GM12878 (cell line): ENCODE measurements around the gene NKIRAS1. TPM values are rescaled to one million over a fixed set of nuclear protein-coding genes. Genes with fewer than 3 reads are reported as not detected.

ENCODE experiments used
- ATAC-seq: fragments of 200-7000 bp; cut with Tn5 transposase; 3 replicates; pipeline ENCODE4 v1.9.1; 2020; ENCODE audit warnings: mild to moderate bottlenecking, moderate library complexity
- BruUV-seq: library from RNA; stranded (reverse); fragments of 400-500 nt; replicated peaks from 2 replicates; lab custom pipeline; 2021; lab: Mats Ljungman, UMichigan
- CTCF ChIA-PET: fragments of 300-600 bp; sonication (Branson Sonifier 250); formaldehyde crosslinking; extraction: SDS; loops from one replicate; lab custom pipeline; 2021; ENCODE audit warnings: inconsistent platforms; lab: Yijun Ruan, JAX
- POLR2A ChIA-PET: fragments of 350-600 bp; formaldehyde crosslinking; extraction: SDS; loops from one replicate; lab custom pipeline; 2021; ENCODE audit warnings: inconsistent platforms; lab: Charles Lee
- RAD21 ChIA-PET: fragments of 300-600 bp; sonication (Branson Sonifier 250); formaldehyde crosslinking; loops from one replicate; lab custom pipeline; 2023; ENCODE audit warnings: antibody characterized with exemption; ENCODE audit not compliant: unreplicated experiment; lab: Charles Lee
- SMC1A ChIA-PET: fragments of 300-600 bp; sonication (Branson Sonifier 250); formaldehyde crosslinking; loops from one replicate; lab custom pipeline; 2023; ENCODE audit not compliant: unreplicated experiment, uncharacterized antibody; lab: Charles Lee
- DNase-seq: peaks from one replicate; pipeline ENCODE4 v3.0.0-alpha.2; 2011; ENCODE audit warnings: low read depth, low spot score
- FAIRE-seq: peaks from 3 replicates; lab custom pipeline; 2011; peaks lifted over from hg19 to GRCh38; lab: Jason Lieb, UNC
- H2AFZ ChIP-seq: 2 replicates; pipeline ENCODE4 v1.6.0; 2011; ENCODE audit warnings: low read depth, low read length, control low read depth; ENCODE audit not compliant: control insufficient read depth
- H3K27ac ChIP-seq: 2 replicates; pipeline ENCODE4 v1.5.1; 2011; ENCODE audit warnings: control low read depth; ENCODE audit not compliant: control insufficient read depth, insufficient read depth
- H3K27me3 ChIP-seq, 2 experiments: replicated peaks in 1 of 2; 2 replicates each; pipeline versions ENCODE4 v1.6.0 to v1.6.1; 2011; ENCODE audit warnings: low read length in 1 of 2; ENCODE audit not compliant: control insufficient read depth in 2 of 2, insufficient read depth in 2 of 2
- H3K36me3 ChIP-seq, 2 experiments: 2 replicates each; pipeline ENCODE4 v1.5.1; 2011; ENCODE audit warnings: low read length in 1 of 2; ENCODE audit not compliant: control insufficient read depth in 2 of 2, insufficient read depth in 2 of 2
- H3K4me1 ChIP-seq: 2 replicates; pipeline ENCODE4 v1.6.1; 2011; ENCODE audit warnings: mild to moderate bottlenecking, low read length, moderate library complexity, mixed read lengths; ENCODE audit not compliant: control insufficient read depth, insufficient read depth
- H3K4me2 ChIP-seq: 2 replicates; pipeline ENCODE4 v1.6.0; 2011; ENCODE audit warnings: control low read depth; ENCODE audit not compliant: control insufficient read depth, insufficient read depth
- H3K4me3 ChIP-seq: fragments of 200-600 bp; sonication (generic); 2 replicates; pipeline ENCODE4 v1.5.1; 2016
- H3K79me2 ChIP-seq: 2 replicates; pipeline ENCODE4 v1.6.0; 2011; ENCODE audit warnings: low read length; ENCODE audit not compliant: control insufficient read depth, insufficient read depth
- H3K9ac ChIP-seq: 2 replicates; pipeline ENCODE4 v1.8.0; 2011; ENCODE audit warnings: low read length, control low read depth, mixed read lengths; ENCODE audit not compliant: control insufficient read depth, insufficient read depth
- H3K9me3 ChIP-seq: replicated peaks from 3 replicates; pipeline ENCODE4 v1.5.1; 2011; ENCODE audit warnings: mild to moderate bottlenecking, low read length; ENCODE audit not compliant: control insufficient read depth, insufficient read depth
- H4K20me1 ChIP-seq: 2 replicates; pipeline ENCODE4 v1.6.0; 2011; ENCODE audit not compliant: control insufficient read depth, insufficient read depth
- BACH1 ChIP-seq: fragments of 450-650 bp; IDR thresholded peaks from 2 replicates; pipeline ENCODE4 v1.6.1; 2017; ENCODE audit warnings: mild to moderate bottlenecking, borderline replicate concordance
- BCLAF1 ChIP-seq: fragments of 450-650 bp; IDR thresholded peaks from 2 replicates; pipeline ENCODE4 v1.6.1; 2017; ENCODE audit warnings: antibody characterized with exemption, mild to moderate bottlenecking, moderate library complexity
- IKZF2 ChIP-seq, 2 experiments: fragments of 450-650 bp; IDR thresholded peaks; 2 replicates each; pipeline ENCODE4 v1.6.1; 2017; ENCODE audit warnings: mild to moderate bottlenecking in 2 of 2, moderate library complexity in 2 of 2
- LARP7 ChIP-seq: fragments of 450-650 bp; IDR thresholded peaks from 2 replicates; pipeline ENCODE4 v1.6.1; 2017; ENCODE audit warnings: mild to moderate bottlenecking
- MEF2A ChIP-seq: IDR thresholded peaks from 2 replicates; pipeline ENCODE4 v1.6.1; 2011; ENCODE audit warnings: low read depth, mild to moderate bottlenecking, low read length, moderate library complexity; ENCODE audit not compliant: insufficient read depth
- NRF1 ChIP-seq: conservative IDR thresholded peaks from 2 replicates; pipeline ENCODE4 v1.6.1; 2011; ENCODE audit warnings: mild to moderate bottlenecking, low read depth, low read length, improper control_type of control experiment
- RCOR1 ChIP-seq: conservative IDR thresholded peaks from 2 replicates; pipeline ENCODE4 v1.6.1; 2012; ENCODE audit warnings: low read depth, low read length, improper control_type of control experiment
- SMAD5 ChIP-seq: IDR thresholded peaks from 2 replicates; pipeline ENCODE4 v1.6.1; 2016; ENCODE audit warnings: antibody characterized with exemption, low read depth
- SPI1 ChIP-seq: IDR thresholded peaks from 2 replicates; pipeline ENCODE4 v1.6.1; 2011; ENCODE audit warnings: low read depth, mild to moderate bottlenecking, low read length, moderate library complexity, borderline replicate concordance; ENCODE audit not compliant: insufficient read depth
- ZNF207 ChIP-seq: fragments of 450-650 bp; IDR thresholded peaks from 2 replicates; pipeline ENCODE4 v1.6.1; 2014; ENCODE audit warnings: antibody characterized with exemption, mild to moderate bottlenecking, borderline replicate concordance
- ZNF24 ChIP-seq: fragments of 450-650 bp; IDR thresholded peaks from 2 replicates; pipeline ENCODE4 v1.6.1; 2017; ENCODE audit warnings: antibody characterized with exemption, mild to moderate bottlenecking
- ZNF687 ChIP-seq: fragments of 450-650 bp; IDR thresholded peaks from 2 replicates; pipeline ENCODE4 v1.6.1; 2017; ENCODE audit warnings: mild to moderate bottlenecking, moderate library complexity
- WGBS: methylation state at CpG from one replicate; pipeline ENCODE4 v1.1.6; 2016; ENCODE audit warnings: low lambda C conversion rate; ENCODE audit not compliant: insufficient replicate concordance, insufficient coverage; ENCODE audit errors: missing lambda C conversion rate; 5-methylcytosine and 5-hydroxymethylcytosine counted together
- in situ Hi-C: fragments of 300-500 bp; cut with MboI; formaldehyde crosslinking; loops from 9 replicates; pipeline ENCODE4 v1.14.3; 2018; ENCODE audit warnings: mixed read lengths
- intact Hi-C: fragments of 100-400 bp; cut with micrococcal nuclease; formaldehyde crosslinking; loops from one replicate; pipeline ENCODE4 v1.14.2; 2022; ENCODE audit not compliant: unreplicated experiment
- polyA plus RNA-seq, 11 experiments: library from polyadenylated mRNA; depleted of rRNA in 4 of 11; unstranded in 6 of 11; stranded (reverse) in 5 of 11; fragments of >200 nt; fragmentation: Nextera tagmentation in 4 of 11; fragmentation: Illumina TruSeq in 1 of 11; extraction: Ambion mirVana in 4 of 11; extraction: Trizol in 1 of 11; gene quantifications; 1 replicate in 1 of 11; 2 replicates in 10 of 11; pipeline versions ENCODE4 v1.2.1 to v1.2.3, GENCODE V29; 2011 to 2016; ENCODE audit warnings: inconsistent platforms in 2 of 11, missing spikeins in 2 of 11, low read depth in 1 of 11
- total RNA-seq, 4 experiments: library from RNA; depleted of rRNA in 3 of 4; stranded (reverse); fragments of >200 nt in 3 of 4; fragmentation: Illumina TruSeq in 1 of 4; extraction: Trizol in 1 of 4; gene quantifications; 2 replicates each; pipeline versions ENCODE4 v1.2.1 to v1.2.3, GENCODE V29; 2013 to 2021

Gene NKIRAS1
- total and polyA plus RNA-seq, 10 of the 15 experiments (the other 5 are each of a cell fraction or from before 2014, with no cell fraction given) = 7.1 to 17.9 (median 10.9) TPM

- Histone ChIP-seq H3K4me3 (no peak overlapping the region), H3K36me3 (peaks cover 4 to 10% of the 10 kb centered on the region in 2 experiments), H4K20me1 (no peaks in the 10 kb centered on the region), H3K4me2 (no peak overlapping the region), H3K4me1 (no peaks in the 10 kb centered on the region), H3K9ac (no peak overlapping the region), H2AFZ (no peak overlapping the region), H3K27ac (no peak overlapping the region), H3K79me2 (peaks cover 36% of the 10 kb centered on the region), H3K27me3 (no peaks in the 10 kb centered on the region), H3K9me3 (no peaks in the 10 kb centered on the region)
- in situ Hi-C loops = no loop called here
- POLR2A ChIA-PET = interaction anchor here (1.0 kb wide), 1 partner anchor 70 kb away, joined by 3 read pairs; no protein-coding TSS in a partner anchor
- CTCF ChIA-PET = interaction anchor here (0.7 to 3.6 kb wide), 5 partner anchors 9 to 43 kb away, joined by 3 to 13 read pairs (median 9); no protein-coding TSS in a partner anchor
- BruUV-seq = no TSS peak
- RAD21 ChIA-PET = interaction anchor here (2.2 kb wide), 1 partner anchor 44 kb away, joined by 5 read pairs; no protein-coding TSS in a partner anchor
- SMC1A ChIA-PET = interaction anchor here (0.6 to 3.3 kb wide), 6 partner anchors 11 to 53 kb away, joined by 3 to 11 read pairs (median 4); no protein-coding TSS in a partner anchor
- DNase-seq (no peak), ATAC-seq (no peak), FAIRE-seq (no peak)
- WGBS = 80% methylated on average over 5 of the region's 5 CpGs
- intact Hi-C loops = no loop called here
- TF ChIP-seq BCLAF1 = no peak
- no peak for TF ChIP-seq IKZF2 (IDR thresholded peaks at IDR 0.05)
- TF ChIP-seq SPI1 = no peak
- no peak for TF ChIP-seq ZNF207
- no peak for TF ChIP-seq LARP7
- TF ChIP-seq BACH1 = no peak
- no peak for TF ChIP-seq RCOR1
- TF ChIP-seq SMAD5 = no peak
- TF ChIP-seq NRF1 = no peak
- no peak for TF ChIP-seq MEF2A
- no peak for TF ChIP-seq ZNF687
- no peak for TF ChIP-seq ZNF24
Observed at GRCh38 chr3:23877329-23877980, 39.3 kb downstream of the NKIRAS1 start.
